Endothelial cell of umbilical vein (primary cell): ENCODE measurements around the gene ELOA.

Source experiments
- EZH2 ChIP-seq: IDR thresholded peaks from 2 replicates; pipeline ENCODE4 v1.6.1; 2012; ENCODE audit warnings: borderline replicate concordance, low read depth, mild to moderate bottlenecking, moderate library complexity, low read length, inconsistent platforms; ENCODE audit not compliant: severe bottlenecking
- FOS ChIP-seq: IDR thresholded peaks from 2 replicates; pipeline ENCODE4 v1.6.1; 2011; ENCODE audit warnings: mild to moderate bottlenecking, low read length, moderate library complexity, borderline replicate concordance; ENCODE audit not compliant: insufficient read depth
- GATA2 ChIP-seq: IDR thresholded peaks from 2 replicates; pipeline ENCODE4 v1.7.0; 2011; ENCODE audit warnings: low read depth, mild to moderate bottlenecking, moderate library complexity, mixed read lengths, low read length; ENCODE audit not compliant: insufficient read length, insufficient read depth
- JUN ChIP-seq: IDR thresholded peaks from 2 replicates; pipeline ENCODE4 v1.6.1; 2011; ENCODE audit warnings: borderline replicate concordance, low read depth; ENCODE audit not compliant: insufficient read length, insufficient read depth
- MAX ChIP-seq: IDR thresholded peaks from 2 replicates; pipeline ENCODE4 v1.6.1; 2011; ENCODE audit not compliant: insufficient read depth, insufficient read length
- MYC ChIP-seq: IDR thresholded peaks from one replicate; pipeline ENCODE4 v1.6.1; 2011; ENCODE audit warnings: mild to moderate bottlenecking, low read depth, low read length
- POLR2A ChIP-seq: IDR thresholded peaks from 2 replicates; pipeline ENCODE4 v1.6.1; 2012; ENCODE audit warnings: low read depth, mild to moderate bottlenecking, control low read depth, low read length
- POLR2AphosphoS5 ChIP-seq: IDR thresholded peaks from 2 replicates; pipeline ENCODE4 v1.6.1; 2012; ENCODE audit warnings: low read depth, mild to moderate bottlenecking, control low read depth, low read length, moderate library complexity; ENCODE audit not compliant: insufficient read depth
- TF ChIP-seq, protein P1 (sequence below), 2 donors: IDR thresholded peaks; 1 replicate in 1 of 2; 2 replicates in 1 of 2; pipeline ENCODE4 v1.5.1; 2011; ENCODE audit warnings: low read length in 2 of 2, mild to moderate bottlenecking in 2 of 2, moderate library complexity in 2 of 2, control low read depth in 1 of 2, inconsistent platforms in 1 of 2, low read depth in 1 of 2; ENCODE audit not compliant: insufficient read depth in 1 of 2; ENCODE audit errors: extremely low read depth in 1 of 2

GRCh38 chr1:23756676-23757075 lies 13.4 kb downstream of the ELOA start:
- TF ChIP-seq, protein P1, sequence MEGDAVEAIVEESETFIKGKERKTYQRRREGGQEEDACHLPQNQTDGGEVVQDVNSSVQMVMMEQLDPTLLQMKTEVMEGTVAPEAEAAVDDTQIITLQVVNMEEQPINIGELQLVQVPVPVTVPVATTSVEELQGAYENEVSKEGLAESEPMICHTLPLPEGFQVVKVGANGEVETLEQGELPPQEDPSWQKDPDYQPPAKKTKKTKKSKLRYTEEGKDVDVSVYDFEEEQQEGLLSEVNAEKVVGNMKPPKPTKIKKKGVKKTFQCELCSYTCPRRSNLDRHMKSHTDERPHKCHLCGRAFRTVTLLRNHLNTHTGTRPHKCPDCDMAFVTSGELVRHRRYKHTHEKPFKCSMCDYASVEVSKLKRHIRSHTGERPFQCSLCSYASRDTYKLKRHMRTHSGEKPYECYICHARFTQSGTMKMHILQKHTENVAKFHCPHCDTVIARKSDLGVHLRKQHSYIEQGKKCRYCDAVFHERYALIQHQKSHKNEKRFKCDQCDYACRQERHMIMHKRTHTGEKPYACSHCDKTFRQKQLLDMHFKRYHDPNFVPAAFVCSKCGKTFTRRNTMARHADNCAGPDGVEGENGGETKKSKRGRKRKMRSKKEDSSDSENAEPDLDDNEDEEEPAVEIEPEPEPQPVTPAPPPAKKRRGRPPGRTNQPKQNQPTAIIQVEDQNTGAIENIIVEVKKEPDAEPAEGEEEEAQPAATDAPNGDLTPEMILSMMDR (IDR thresholded peaks at IDR 0.05; ENCODE audit: extremely low read depth in 1 of 2, insufficient read depth in 1 of 2, low read depth in 1 of 2, low read length in 2 of 2), result no peak
- no peak for TF ChIP-seq EZH2
- TF ChIP-seq POLR2AphosphoS5, result no peak
- TF ChIP-seq POLR2A, result no peak
- TF ChIP-seq GATA2, result no peak
- no peak for TF ChIP-seq JUN
- TF ChIP-seq MAX, result no peak
- no peak for TF ChIP-seq MYC
- TF ChIP-seq FOS, result peak; percentile 27
